Epithelial cell of esophagus (primary cell): Measurements from ENCODE around the gene S100A13.

Source experiments
- DNase-seq: peaks from one replicate; pipeline ENCODE4 v3.0.0; 2010; ENCODE audit warnings: low read depth
- H3K4me3 ChIP-seq: 2 replicates; pipeline ENCODE4 v1.5.1; 2011; ENCODE audit warnings: mild to moderate bottlenecking, low read length, control low read depth
- CTCF ChIP-seq: IDR thresholded peaks from 2 replicates; pipeline ENCODE4 v1.5.1; 2011; ENCODE audit warnings: low read depth, mild to moderate bottlenecking, low read length, control low read depth, inconsistent platforms; ENCODE audit not compliant: insufficient read depth; ENCODE audit errors: missing control alignments

S100A13 gene

GRCh38 chr1:153612111-153612754 lies 15.1 kb downstream of the S100A13 start:
- TF ChIP-seq CTCF, result no peak
- DNase-seq, result peak; percentile 33
- H3K4me3 ChIP-seq, result peak overlapping the region; percentile 100

GRCh38 chr1:153611356-153611755 lies 15.9 kb downstream of the S100A13 start:
- peak; percentile 56 for DNase-seq
- TF ChIP-seq CTCF, result no peak
- H3K4me3 ChIP-seq, result peak overlapping the region; percentile 100

GRCh38 chr1:153610811-153611301 lies 16.4 kb downstream of the S100A13 start:
- peak; percentile 92 for DNase-seq
- no peak for TF ChIP-seq CTCF
- peak overlapping the region; percentile 100 for H3K4me3 ChIP-seq

GRCh38 chr1:153610334-153610733 lies 17.0 kb downstream of the S100A13 start:
- no peak for TF ChIP-seq CTCF
- H3K4me3 ChIP-seq, result peak overlapping the region; percentile 100
- DNase-seq, result peak; percentile 69

- H3K4me3 ChIP-seq, result peak overlapping the region; percentile 100
- TF ChIP-seq CTCF, result no peak
- DNase-seq, result no peak
These were observed 17.8 kb downstream of the S100A13 start for GRCh38 chr1:153609585-153609907.

GRCh38 chr1:153608742-153609584 lies 18.3 kb downstream of the S100A13 start:
- peak; percentile 96 for DNase-seq
- H3K4me3 ChIP-seq, result peak overlapping the region; percentile 100
- no peak for TF ChIP-seq CTCF
